ENCODE results near the gene WNT7B.

WNT7B gene

GRCh38 chr22:45928726-45929368 lies 48.1 kb downstream of the WNT7B start:
- DNase-seq (ENCODE audit: low read depth in 2 of 2) = no peak

- no peak for DNase-seq (ENCODE audit: low read depth in 2 of 2)
Observed at GRCh38 chr22:45927059-45927458, 49.9 kb downstream of the WNT7B start.

- no peak for DNase-seq (ENCODE audit: low read depth in 2 of 2)
Observed at GRCh38 chr22:45926433-45926832, 50.5 kb downstream of the WNT7B start.

- no peak for DNase-seq (ENCODE audit: low read depth in 2 of 2)
Observed at GRCh38 chr22:45925811-45926351, 51.1 kb downstream of the WNT7B start.

GRCh38 chr22:45923835-45924234 lies 53.1 kb downstream of the WNT7B start:
- no peak for DNase-seq (ENCODE audit: low read depth in 2 of 2)

- DNase-seq (ENCODE audit: low read depth in 2 of 2) = no peak
Observed at GRCh38 chr22:45923212-45923611, 53.8 kb downstream of the WNT7B start.

GRCh38 chr22:45922661-45923060 lies 54.3 kb downstream of the WNT7B start:
- DNase-seq (ENCODE audit: low read depth in 2 of 2) = no peak

GRCh38 chr22:45922256-45922655 lies 54.7 kb downstream of the WNT7B start:
- DNase-seq (ENCODE audit: low read depth in 2 of 2) = no peak

- no peak for DNase-seq (ENCODE audit: low read depth in 2 of 2)
Observed at GRCh38 chr22:45919504-45920286, 57.3 kb downstream of the WNT7B start.

GRCh38 chr22:45918459-45919370 lies 58.2 kb downstream of the WNT7B start:
- DNase-seq (ENCODE audit: low read depth in 2 of 2) = no peak

GRCh38 chr22:45917700-45918458 lies 59.1 kb downstream of the WNT7B start:
- DNase-seq (ENCODE audit: low read depth in 2 of 2) = no peak

GRCh38 chr22:45917146-45917545 lies 59.8 kb downstream of the WNT7B start:
- DNase-seq (ENCODE audit: low read depth in 2 of 2) = no peak

GRCh38 chr22:45916515-45916914 lies 60.4 kb downstream of the WNT7B start:
- DNase-seq (ENCODE audit: low read depth in 2 of 2) = no peak

GRCh38 chr22:45915841-45916240 lies 61.1 kb downstream of the WNT7B start:
- no peak for DNase-seq (ENCODE audit: low read depth in 2 of 2)

GRCh38 chr22:45915151-45915550 lies 61.8 kb downstream of the WNT7B start:
- no peak for DNase-seq (ENCODE audit: low read depth in 2 of 2)

- DNase-seq (ENCODE audit: low read depth in 2 of 2) = no peak
Observed at GRCh38 chr22:45914309-45914708, 62.7 kb downstream of the WNT7B start.

- no peak for DNase-seq (ENCODE audit: low read depth in 2 of 2)
Observed at GRCh38 chr22:45912910-45913309, 64.1 kb downstream of the WNT7B start.

GRCh38 chr22:45911601-45912271 lies 65.2 kb downstream of the WNT7B start:
- DNase-seq (ENCODE audit: low read depth in 2 of 2) = no peak

- DNase-seq (ENCODE audit: low read depth in 2 of 2) = no peak
Observed at GRCh38 chr22:45910928-45911467, 66.0 kb downstream of the WNT7B start.

- DNase-seq (ENCODE audit: low read depth in 2 of 2) = no peak
Observed at GRCh38 chr22:45908961-45909360, 68.0 kb downstream of the WNT7B start.

All from stimulated activated CD8-positive, alpha-beta memory T cell treated with anti-CD3 and anti-CD28 coated beads, Interleukin-2, amount 100 ng/mL, for 48 hours (primary cell).